OCI-LY1 (cell line): ENCODE data around the gene EHBP1L1.

Experiments used
- H2AFZ ChIP-seq: fragments of 200-600 bp; sonication (generic), shearing (Covaris generic); 2 replicates; pipeline ENCODE4 v1.6.0; 2014; ENCODE audit warnings: antibody characterized with exemption, mild to moderate bottlenecking, low read length
- H3F3A ChIP-seq: fragments of 200-600 bp; sonication (generic), shearing (Covaris generic); 2 replicates; pipeline ENCODE4 v1.6.0; 2014; ENCODE audit warnings: mild to moderate bottlenecking, antibody characterized with exemption, low read length, moderate library complexity; ENCODE audit not compliant: insufficient read depth
- H3K27ac ChIP-seq: fragments of 200-600 bp; sonication (generic); 2 replicates; pipeline ENCODE4 v1.5.1; 2014; ENCODE audit warnings: low read length, mixed run types, mild to moderate bottlenecking, low read depth; ENCODE audit not compliant: poor library complexity, severe bottlenecking
- H3K27me3 ChIP-seq: fragments of 200-600 bp; sonication (generic); 2 replicates; pipeline ENCODE4 v1.6.0; 2014; ENCODE audit warnings: antibody characterized with exemption, mild to moderate bottlenecking, low read length, moderate library complexity; ENCODE audit not compliant: insufficient read depth
- H3K36me3 ChIP-seq: fragments of 200-600 bp; sonication (generic); 2 replicates; pipeline ENCODE4 v1.6.1; 2014; ENCODE audit warnings: mild to moderate bottlenecking, antibody characterized with exemption, low read length, moderate library complexity, mixed read lengths; ENCODE audit not compliant: insufficient read depth
- H3K4me1 ChIP-seq: fragments of 200-600 bp; sonication (generic); 2 replicates; pipeline ENCODE4 v1.5.1; 2014; ENCODE audit warnings: mild to moderate bottlenecking, low read length, moderate library complexity; ENCODE audit not compliant: insufficient read depth, severe bottlenecking
- H3K4me2 ChIP-seq: fragments of 200-600 bp; sonication (generic), shearing (Covaris generic); 2 replicates; pipeline ENCODE4 v1.6.1; 2014; ENCODE audit warnings: low read length
- H3K4me3 ChIP-seq: fragments of 200-600 bp; sonication (generic); 2 replicates; pipeline ENCODE4 v1.5.1; 2014; ENCODE audit warnings: low read length, low read depth, mild to moderate bottlenecking, mixed read lengths; ENCODE audit not compliant: poor library complexity, severe bottlenecking
- H3K79me2 ChIP-seq: fragments of 200-600 bp; shearing (Covaris generic); 2 replicates; pipeline ENCODE4 v1.6.1; 2016; ENCODE audit warnings: mixed run types, low read length, mixed read lengths; ENCODE audit not compliant: insufficient read depth
- H3K9ac ChIP-seq: fragments of 200-600 bp; sonication (generic), shearing (Covaris generic); 2 replicates; pipeline ENCODE4 v1.6.1; 2014; ENCODE audit warnings: mild to moderate bottlenecking, low read length, mixed read lengths
- H3K9me2 ChIP-seq: fragments of 200-600 bp; sonication (generic), shearing (Covaris generic); 2 replicates; pipeline ENCODE4 v1.6.1; 2014; ENCODE audit warnings: low read depth, mild to moderate bottlenecking, low read length, mixed read lengths
- H3K9me3 ChIP-seq: fragments of 200-600 bp; shearing (Covaris generic); 2 replicates; pipeline ENCODE4 v1.6.1; 2014; ENCODE audit warnings: low read length, mixed read lengths
- H4K20me1 ChIP-seq: fragments of 200-600 bp; sonication (generic), shearing (Covaris generic); 2 replicates; pipeline ENCODE4 v1.6.0; 2016; ENCODE audit warnings: mild to moderate bottlenecking, low read length; ENCODE audit not compliant: insufficient read depth
- CTCF ChIP-seq: fragments of 200-600 bp; sonication (generic), shearing (Covaris generic); IDR thresholded peaks from 2 replicates; pipeline ENCODE4 v1.5.1; 2017; ENCODE audit warnings: mild to moderate bottlenecking, antibody characterized with exemption, low read length, moderate library complexity, mixed read lengths
- EZH2 ChIP-seq: fragments of 200-600 bp; sonication (generic), shearing (Covaris generic); IDR thresholded peaks from 2 replicates; pipeline ENCODE4 v1.8.0; 2017; ENCODE audit warnings: borderline replicate concordance, mixed run types, mild to moderate bottlenecking, antibody characterized with exemption, low read length, moderate library complexity, mixed read lengths

The EHBP1L1 gene

GRCh38 chr11:65584106-65584505 lies 8.3 kb downstream of the EHBP1L1 start:
- Histone ChIP-seq H3K27ac (no peak overlapping the region), H3K4me2 (no peak overlapping the region), H3K9ac (no peak overlapping the region), H4K20me1 (no peaks in the 10 kb centered on the region), H3K9me3 (no peaks in the 10 kb centered on the region), H2AFZ (no peak overlapping the region), H3K79me2 (no peaks in the 10 kb centered on the region), H3K9me2 (no peaks in the 10 kb centered on the region), H3K4me1 (peaks cover 13% of the 10 kb centered on the region), H3K27me3 (no peaks in the 10 kb centered on the region; the same call in none of the 2 replicates), H3F3A (no peaks in the 10 kb centered on the region), H3K4me3 (no peak overlapping the region), H3K36me3 (no peaks in the 10 kb centered on the region)
- TF ChIP-seq EZH2: no peak
- TF ChIP-seq CTCF: no peak

GRCh38 chr11:65584723-65585171 lies 8.9 kb downstream of the EHBP1L1 start:
- Histone ChIP-seq H3K9me2 (no peaks in the 10 kb centered on the region), H3K4me3 (no peak overlapping the region), H2AFZ (no peak overlapping the region), H3K79me2 (no peaks in the 10 kb centered on the region), H3K9me3 (no peaks in the 10 kb centered on the region), H4K20me1 (no peaks in the 10 kb centered on the region), H3K27ac (no peak overlapping the region), H3K36me3 (no peaks in the 10 kb centered on the region), H3F3A (no peaks in the 10 kb centered on the region), H3K9ac (no peak overlapping the region), H3K4me1 (peaks cover 16% of the 10 kb centered on the region), H3K27me3 (no peaks in the 10 kb centered on the region; the same call in none of the 2 replicates), H3K4me2 (no peak overlapping the region)
- TF ChIP-seq EZH2: no peak
- TF ChIP-seq CTCF: no peak

GRCh38 chr11:65585396-65586246 lies 9.8 kb downstream of the EHBP1L1 start:
- Histone ChIP-seq H3K27me3 (no peaks in the 10 kb centered on the region; the same call in none of the 2 replicates), H3K9ac (no peak overlapping the region), H3K4me1 (peaks cover 25% of the 10 kb centered on the region), H3K9me2 (no peaks in the 10 kb centered on the region), H3K27ac (no peak overlapping the region), H3K4me2 (no peak overlapping the region), H4K20me1 (no peaks in the 10 kb centered on the region), H3K79me2 (no peaks in the 10 kb centered on the region), H3F3A (no peaks in the 10 kb centered on the region), H3K9me3 (no peaks in the 10 kb centered on the region), H2AFZ (no peak overlapping the region), H3K4me3 (no peak overlapping the region), H3K36me3 (no peaks in the 10 kb centered on the region)
- TF ChIP-seq EZH2: no peak
- TF ChIP-seq CTCF: no peak
